ENCODE data around the gene USP1.

GRCh38 chr1:62428351-62428750 is 8.5 kb upstream of the USP1 start:
- no peak for TF ChIP-seq CTCF (optimal IDR thresholded peaks at IDR 0.05 in 1 of 3, IDR thresholded peaks at IDR 0.05 in 1 of 3, conservative IDR thresholded peaks at IDR 0.05 in 1 of 3; ENCODE audit: extremely low read depth in 1 of 3, insufficient read depth in 2 of 3, low read length in 3 of 3)
- TF ChIP-seq EZH2 (IDR thresholded peaks at IDR 0.05; ENCODE audit: low read length), result no peak
